Fibroblast of the aortic adventitia (primary cell): ENCODE data around the gene NSF. TPM values are rescaled to one million over a fixed set of nuclear protein-coding genes. Genes with fewer than 3 reads are reported as not detected.
"Not testable (repeated sequence)": the region's sequence is repeated elsewhere in the genome, so short reads cannot be mapped to it uniquely, and the experiment has no call there.

Source experiments
- DNase-seq: peaks from one replicate; pipeline ENCODE4 v3.0.0-alpha.2; 2010; ENCODE audit warnings: low read depth
- H3K4me3 ChIP-seq: 2 replicates; pipeline ENCODE4 v1.5.1; 2011; ENCODE audit warnings: low read depth, mild to moderate bottlenecking, control low read depth, low read length, moderate library complexity
- total RNA-seq: library from RNA; depleted of rRNA; stranded (reverse); fragments of >200 nt; gene quantifications from 2 replicates; pipeline ENCODE4 v1.2.3, GENCODE V29; 2012; ENCODE audit warnings: low replicate concordance

NSF gene
- total RNA-seq, 1 donor, result 59.7 TPM

GRCh38 chr17:46623790-46624189 is 33.3 kb downstream of the NSF start:
- not testable (repeated sequence) for H3K4me3 ChIP-seq, DNase-seq

- not testable (repeated sequence) for H3K4me3 ChIP-seq, DNase-seq
Observed at GRCh38 chr17:46624726-46625125, 34.3 kb downstream of the NSF start.

GRCh38 chr17:46627452-46627851 is 37.0 kb downstream of the NSF start:
- DNase-seq, H3K4me3 ChIP-seq: not testable (repeated sequence)

- H3K4me3 ChIP-seq, DNase-seq: not testable (repeated sequence)
Observed at GRCh38 chr17:46628753-46629436, 38.4 kb downstream of the NSF start.

- H3K4me3 ChIP-seq, DNase-seq: not testable (repeated sequence)
Observed at GRCh38 chr17:46632146-46632545, 41.7 kb downstream of the NSF start.

- not testable (repeated sequence) for H3K4me3 ChIP-seq, DNase-seq
Observed at GRCh38 chr17:46634844-46635243, 44.4 kb downstream of the NSF start.

- not testable (repeated sequence) for H3K4me3 ChIP-seq, DNase-seq
Observed at GRCh38 chr17:46641861-46642656, 51.6 kb downstream of the NSF start.

GRCh38 chr17:46647251-46647650 is 56.8 kb downstream of the NSF start:
- not testable (repeated sequence) for H3K4me3 ChIP-seq, DNase-seq

GRCh38 chr17:46647688-46648278 is 57.3 kb downstream of the NSF start:
- H3K4me3 ChIP-seq, DNase-seq: not testable (repeated sequence)

GRCh38 chr17:46649246-46649645 is 58.8 kb downstream of the NSF start:
- not testable (repeated sequence) for H3K4me3 ChIP-seq, DNase-seq

- H3K4me3 ChIP-seq, result not testable (repeated sequence)
Observed at GRCh38 chr17:46652024-46652643, 61.7 kb downstream of the NSF start.

GRCh38 chr17:46658235-46658634 is 67.8 kb downstream of the NSF start:
- DNase-seq, result not testable (repeated sequence)

More at GRCh38 chr17:46652024-46652643, 61.7 kb downstream of the NSF start:
- DNase-seq, result not testable (repeated sequence)

GRCh38 chr17:46659702-46660101 is 69.2 kb downstream of the NSF start:
- DNase-seq, H3K4me3 ChIP-seq: not testable (repeated sequence)

More at GRCh38 chr17:46658235-46658634, 67.8 kb downstream of the NSF start:
- not testable (repeated sequence) for H3K4me3 ChIP-seq

GRCh38 chr17:46663123-46663522 is 72.7 kb downstream of the NSF start:
- not testable (repeated sequence) for DNase-seq, H3K4me3 ChIP-seq

GRCh38 chr17:46663552-46663951 is 73.1 kb downstream of the NSF start:
- DNase-seq, H3K4me3 ChIP-seq: not testable (repeated sequence)

GRCh38 chr17:46665969-46666368 is 75.5 kb downstream of the NSF start:
- H3K4me3 ChIP-seq, DNase-seq: not testable (repeated sequence)

- not testable (repeated sequence) for H3K4me3 ChIP-seq, DNase-seq
Observed at GRCh38 chr17:46670789-46671188, 80.3 kb downstream of the NSF start.

GRCh38 chr17:46672777-46673176 is 82.3 kb downstream of the NSF start:
- DNase-seq, H3K4me3 ChIP-seq: not testable (repeated sequence)

GRCh38 chr17:46677819-46678218 is 87.3 kb downstream of the NSF start:
- not testable (repeated sequence) for H3K4me3 ChIP-seq, DNase-seq
